ENCODE results near the gene SORCS3.
A peak's percentile ranks its signal among the peaks of the same experiment; 100 is the strongest.

The SORCS3 gene

DNA sequence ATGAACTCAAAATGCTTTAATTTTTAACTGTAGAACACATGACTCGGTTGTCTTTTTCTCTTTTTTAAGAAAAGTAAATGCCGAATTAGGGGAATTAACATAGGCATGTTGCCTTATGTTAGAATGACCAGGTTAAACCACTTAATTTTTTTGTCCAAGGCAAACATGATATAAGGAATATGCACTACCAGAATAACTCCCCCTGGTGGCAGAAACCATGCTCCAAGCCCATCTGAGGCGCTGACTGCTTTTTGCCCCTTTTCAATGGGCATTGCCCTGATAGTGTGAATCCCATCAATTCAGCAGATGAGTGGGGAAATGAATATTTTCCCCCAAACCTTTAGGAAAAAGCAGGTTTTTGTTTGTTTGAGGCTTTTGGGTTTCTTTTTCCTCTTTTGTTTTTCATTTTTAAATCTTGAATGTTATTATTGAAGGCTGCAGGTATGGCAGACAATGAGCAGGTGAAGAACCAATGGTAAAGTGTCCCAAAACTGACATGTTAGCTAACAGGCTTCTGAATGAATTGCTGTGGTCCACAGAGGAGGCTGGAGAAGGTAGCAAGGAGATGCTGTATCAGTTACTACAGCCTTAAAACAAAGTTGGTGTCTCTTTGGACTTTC, 284.3 kb downstream of the SORCS3 start:
- peak; percentile 34 for DNase-seq

DNA sequence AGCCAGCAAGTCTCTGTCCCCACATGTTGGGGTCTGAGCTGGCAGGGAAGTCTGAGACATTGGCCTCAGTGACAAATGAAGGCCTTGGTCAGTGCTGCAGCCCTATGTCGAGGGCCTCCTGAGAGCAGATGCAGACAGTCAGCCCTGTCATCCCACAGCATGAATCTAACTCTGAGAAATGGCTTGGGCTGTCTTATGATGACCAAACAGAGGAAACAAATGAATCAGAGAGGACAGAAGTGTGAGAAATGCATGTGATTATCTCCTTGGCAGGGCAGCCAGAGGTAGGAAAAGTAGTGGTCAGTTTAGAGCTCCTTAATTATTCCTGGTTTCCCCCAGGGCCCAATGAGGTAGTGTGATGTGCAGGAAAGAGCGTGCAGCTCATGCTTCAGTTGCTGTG, 287.6 kb downstream of the SORCS3 start:
- DNase-seq = no peak

DNA sequence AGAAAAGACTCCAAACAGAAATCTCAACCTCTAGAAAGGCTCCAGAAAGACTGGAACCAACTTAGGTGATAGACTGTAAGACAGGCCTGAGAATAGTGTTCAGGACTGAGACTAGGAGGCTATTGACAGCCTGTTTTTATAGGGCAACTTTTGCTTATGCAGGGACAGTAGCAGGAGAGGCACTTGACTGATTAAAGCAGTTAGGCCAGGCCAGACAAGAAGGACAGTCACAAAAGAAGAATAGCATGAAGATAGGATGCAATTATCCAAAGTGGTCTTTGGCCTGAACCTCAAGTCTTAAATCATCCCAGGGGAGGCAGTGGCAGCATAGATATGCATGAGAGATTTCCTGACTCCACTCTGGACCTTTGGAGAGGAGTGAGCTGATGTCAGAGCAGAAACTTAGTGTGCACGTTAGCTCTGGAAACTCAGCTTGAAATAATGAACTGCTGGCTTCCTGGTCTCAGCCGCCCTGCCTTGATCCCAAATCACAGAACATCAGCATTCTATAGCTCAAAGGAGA, 290.6 kb downstream of the SORCS3 start:
- DNase-seq = no peak

DNA sequence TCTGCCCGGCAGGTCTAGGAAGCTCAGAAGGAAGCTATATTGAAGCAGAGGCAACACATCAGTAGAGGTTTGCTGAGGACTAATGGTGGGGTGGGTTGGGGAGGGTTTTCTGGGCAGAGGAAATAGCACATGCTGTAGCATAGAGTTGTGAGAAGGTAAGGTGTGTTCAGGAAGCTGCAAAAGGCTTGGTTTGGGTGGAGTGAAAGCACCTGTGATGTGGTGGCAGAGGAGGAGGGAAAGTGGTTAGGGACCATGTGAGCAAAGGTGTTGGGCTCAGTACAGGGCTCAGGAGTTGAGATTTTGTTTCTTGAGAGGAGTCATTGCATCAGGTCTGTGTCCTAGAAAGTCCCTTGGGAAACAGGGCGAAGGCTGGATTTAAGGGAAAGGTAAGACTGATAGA, 294.6 kb downstream of the SORCS3 start:
- DNase-seq = peak; percentile 41

DNA sequence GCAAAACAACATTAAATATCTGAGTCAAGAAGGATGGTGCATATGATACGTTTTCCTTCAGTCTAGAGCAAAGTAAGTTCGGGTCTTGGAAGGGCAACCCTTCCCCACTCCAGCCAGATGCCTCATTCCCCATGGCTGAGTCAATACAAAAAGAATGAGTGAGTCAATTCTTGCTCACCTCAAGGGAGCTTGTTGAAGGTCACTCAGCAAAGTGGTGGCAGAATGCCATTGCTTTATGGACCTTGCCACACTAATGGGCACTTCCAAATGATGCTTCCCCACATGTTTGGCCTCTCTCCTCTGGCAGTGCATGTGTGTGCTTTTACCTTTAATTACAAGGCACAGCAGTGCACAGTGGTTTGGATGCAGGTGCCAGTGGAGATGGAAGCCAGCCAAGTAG, 296.5 kb downstream of the SORCS3 start:
- no peak for DNase-seq

DNA sequence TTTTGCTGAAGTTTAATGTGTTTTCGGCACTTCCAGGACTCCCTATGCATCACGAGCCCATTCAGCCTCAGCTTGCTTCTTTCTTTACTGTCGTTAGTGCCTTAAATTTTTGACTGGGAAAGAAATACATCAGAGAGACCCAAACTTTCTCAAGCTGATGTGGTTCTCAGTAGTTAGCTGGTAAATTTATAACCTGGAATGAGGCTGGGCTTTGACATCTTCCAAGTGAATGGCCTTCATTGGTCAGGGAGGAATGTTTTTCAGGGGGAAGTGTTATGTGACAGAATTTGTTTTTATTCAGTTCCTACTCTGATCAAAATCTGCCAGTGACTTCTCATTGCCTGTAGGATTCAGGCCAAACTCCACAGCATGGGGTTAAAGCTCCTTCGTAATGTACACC, 296.9 kb downstream of the SORCS3 start:
- no peak for DNase-seq

DNA sequence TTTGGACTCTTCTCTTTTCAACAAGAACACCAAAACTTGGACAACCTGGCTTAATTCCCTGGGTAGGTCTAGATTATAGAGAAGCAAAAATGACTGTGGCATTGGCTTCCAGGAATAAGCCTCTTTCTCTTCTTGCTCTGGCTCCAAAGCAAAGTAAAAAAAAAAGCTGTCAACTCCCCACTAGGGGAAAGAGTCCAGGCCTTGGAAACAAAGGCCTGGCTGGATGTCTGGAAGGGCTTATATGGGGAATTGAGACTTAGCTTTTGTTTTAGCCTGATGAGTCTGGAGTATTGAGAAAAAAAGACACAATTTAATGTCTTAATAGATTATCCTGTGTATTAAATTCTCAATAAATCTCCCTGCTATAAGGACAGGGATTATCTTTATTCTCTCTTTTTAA, 300.6 kb downstream of the SORCS3 start:
- DNase-seq = no peak

DNA sequence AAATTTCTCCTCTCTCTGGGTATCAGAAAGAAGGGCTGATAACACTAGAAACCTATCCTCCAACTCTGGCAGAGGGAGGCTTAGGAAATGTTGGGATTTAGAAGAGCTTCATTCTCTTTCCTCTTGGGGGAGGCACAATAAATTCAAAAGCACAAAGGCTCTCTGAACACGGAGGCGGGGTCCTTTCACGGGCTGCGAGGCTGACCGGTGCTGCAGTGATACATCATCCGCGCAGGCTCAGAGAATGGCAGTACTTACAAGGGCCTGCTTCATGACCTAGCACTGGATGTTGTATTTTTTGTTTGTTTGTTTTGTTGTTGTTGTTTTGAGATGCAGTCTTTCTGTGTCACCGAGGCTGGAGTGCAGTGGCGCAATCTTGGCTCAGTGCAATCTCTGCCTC, 306.2 kb downstream of the SORCS3 start:
- DNase-seq = no peak

DNA sequence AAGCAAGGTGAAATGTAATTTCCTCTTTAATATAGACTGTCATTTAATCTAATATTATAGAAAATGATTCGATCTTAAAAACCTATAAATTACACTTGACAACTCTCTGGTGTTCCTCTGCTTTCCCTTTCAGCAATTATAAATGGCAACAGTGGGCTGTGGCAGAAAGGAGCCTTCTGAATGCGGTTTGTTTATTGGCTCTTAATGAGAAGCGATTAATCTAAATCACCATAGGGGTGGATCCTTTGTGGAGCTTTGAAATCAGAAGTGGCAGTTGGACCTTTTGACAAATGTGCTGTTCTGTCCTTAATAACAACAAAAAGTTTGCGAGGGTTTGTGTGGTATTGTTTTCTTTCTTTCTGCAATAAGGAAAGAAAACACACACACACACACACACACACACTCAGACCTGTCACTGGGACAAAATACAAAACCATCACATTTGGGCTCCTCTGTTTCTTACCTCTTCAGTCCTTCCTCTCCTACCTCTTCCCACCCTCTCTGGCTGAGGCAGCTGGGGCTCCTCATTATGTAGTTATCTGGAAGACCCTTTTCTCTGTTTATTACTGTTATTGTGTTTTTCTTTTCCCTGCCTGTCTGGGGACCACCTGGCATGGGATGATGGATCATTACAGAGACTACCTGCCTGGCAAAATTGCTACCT, 316.2 kb downstream of the SORCS3 start:
- DNase-seq = no peak

DNA sequence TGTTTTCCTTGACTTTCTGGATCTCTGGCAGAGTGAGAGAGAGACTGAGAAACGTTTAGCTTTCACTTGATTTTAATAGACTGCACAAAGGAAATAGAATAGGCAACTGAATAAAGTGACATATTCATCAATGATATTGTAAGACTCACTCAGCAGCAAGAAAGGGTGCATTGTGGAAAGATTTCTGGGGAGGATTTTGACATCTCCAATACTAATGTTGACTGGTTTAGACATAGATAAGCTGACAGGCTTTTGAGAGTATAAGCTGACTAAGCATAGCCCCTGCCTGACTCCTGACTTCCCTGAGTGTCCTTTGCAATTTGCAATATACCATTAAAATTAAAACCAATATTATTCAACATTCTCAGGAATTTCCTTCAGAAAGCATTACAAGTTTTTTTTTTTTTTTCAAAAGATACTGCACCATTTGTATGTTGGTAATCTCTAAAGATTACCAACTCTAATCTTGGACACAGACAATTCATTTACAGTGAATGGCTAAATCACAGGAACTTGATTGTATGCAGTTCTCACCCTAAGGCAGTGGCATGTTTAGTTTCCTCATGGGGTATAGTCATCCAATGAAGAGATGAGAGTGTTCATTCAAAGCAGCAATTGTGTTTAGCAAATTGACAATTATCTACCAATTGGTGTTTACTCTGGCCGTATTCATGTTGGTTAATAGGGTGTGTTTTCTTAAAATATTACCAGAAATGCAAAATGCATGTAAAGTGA, 325.6 kb downstream of the SORCS3 start:
- DNase-seq = no peak

DNA sequence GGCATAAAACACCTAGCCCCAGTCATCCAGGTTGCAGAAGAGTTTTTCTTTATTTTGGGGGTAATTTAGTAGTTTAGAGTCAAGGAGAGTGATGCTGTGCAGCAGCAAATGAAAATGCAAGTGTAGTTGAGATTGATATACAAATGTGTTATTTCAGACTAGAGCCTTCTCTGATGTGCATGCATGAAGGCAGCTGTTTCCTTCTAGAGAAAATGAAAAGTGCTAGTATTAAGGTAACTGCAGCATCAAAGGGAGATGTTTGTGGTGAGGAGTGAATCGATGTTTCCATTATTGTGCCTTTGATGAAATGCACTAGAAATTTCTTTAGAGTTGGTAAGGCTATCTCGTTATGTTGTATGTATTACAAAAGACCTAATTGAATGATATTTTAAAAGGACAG, 339.3 kb downstream of the SORCS3 start:
- no peak for DNase-seq

DNA sequence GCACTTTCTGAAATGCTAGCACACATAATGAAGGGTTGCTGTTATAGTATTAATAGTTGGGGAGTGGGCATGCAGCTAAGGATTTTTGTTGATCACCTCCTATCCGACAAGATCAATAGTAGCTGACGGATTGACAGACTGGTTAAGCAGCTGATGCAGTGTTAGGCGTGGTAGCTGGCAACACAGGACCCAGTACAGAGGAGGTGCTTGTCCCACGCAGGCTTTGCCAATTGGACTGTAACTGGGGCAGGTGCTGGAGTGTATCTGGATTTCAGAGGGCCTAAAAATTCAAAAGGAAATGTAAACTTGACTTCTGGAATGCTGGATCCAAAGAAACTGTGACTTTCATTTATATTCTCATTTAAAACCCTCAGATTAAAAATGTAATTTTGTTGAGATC, 340.9 kb downstream of the SORCS3 start:
- DNase-seq = no peak

DNA sequence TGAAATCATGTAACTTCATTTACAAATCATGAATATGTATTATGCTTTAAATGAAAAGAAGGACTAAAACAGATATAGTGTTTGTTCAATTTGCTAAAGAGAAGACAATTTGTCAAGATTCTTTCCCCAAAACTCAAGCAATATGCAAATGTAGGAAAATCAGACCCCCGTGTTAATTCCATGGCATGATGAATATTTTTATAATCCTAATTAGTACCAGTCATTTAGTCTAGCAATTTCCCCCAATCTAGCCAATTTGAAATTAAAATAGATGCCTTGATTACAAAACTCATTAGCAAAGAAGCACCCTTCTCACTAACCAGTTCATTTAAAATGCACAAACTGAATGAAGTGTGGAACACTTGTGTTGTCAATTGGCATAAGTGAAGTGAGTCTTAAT, 347.6 kb downstream of the SORCS3 start:
- no peak for DNase-seq

DNA sequence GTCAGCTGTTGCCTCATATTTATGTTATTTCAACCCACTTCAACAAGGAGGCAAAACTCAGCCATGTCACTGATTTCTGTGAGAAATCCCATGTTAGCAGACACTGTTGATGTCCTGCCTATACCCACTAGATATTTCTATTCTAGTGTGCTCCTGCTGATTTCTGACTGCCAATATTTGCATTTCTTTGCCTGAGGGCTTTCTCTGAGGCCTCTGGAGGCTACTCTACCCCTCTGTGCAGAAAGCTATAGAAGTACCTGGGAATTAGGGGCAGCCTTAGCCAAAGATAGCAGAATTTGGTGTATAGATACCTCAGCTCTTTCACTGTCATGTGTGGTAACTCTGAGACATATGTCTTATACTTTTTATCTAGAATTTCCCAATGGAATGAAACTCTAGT, 348.8 kb downstream of the SORCS3 start:
- DNase-seq = no peak

DNA sequence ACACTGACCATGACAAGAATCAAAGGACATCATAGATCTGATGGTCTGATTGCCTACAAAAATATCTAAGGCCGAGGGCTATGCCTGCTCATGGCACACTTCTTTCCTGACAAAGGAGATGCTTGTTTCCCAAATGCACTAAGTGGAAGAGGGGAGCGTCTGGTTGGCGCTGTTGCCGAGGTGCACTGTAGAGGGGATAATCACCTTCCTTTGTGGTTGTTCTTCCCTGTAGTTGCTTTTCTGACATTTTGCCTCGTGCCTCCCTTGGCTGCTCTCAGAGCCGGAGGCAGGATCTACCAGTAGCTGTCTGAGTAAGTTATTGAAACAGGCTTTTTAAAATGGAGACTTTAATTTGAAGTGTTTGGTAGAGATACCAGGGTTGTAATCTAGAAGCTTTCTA, 352.0 kb downstream of the SORCS3 start:
- no peak for DNase-seq

DNA sequence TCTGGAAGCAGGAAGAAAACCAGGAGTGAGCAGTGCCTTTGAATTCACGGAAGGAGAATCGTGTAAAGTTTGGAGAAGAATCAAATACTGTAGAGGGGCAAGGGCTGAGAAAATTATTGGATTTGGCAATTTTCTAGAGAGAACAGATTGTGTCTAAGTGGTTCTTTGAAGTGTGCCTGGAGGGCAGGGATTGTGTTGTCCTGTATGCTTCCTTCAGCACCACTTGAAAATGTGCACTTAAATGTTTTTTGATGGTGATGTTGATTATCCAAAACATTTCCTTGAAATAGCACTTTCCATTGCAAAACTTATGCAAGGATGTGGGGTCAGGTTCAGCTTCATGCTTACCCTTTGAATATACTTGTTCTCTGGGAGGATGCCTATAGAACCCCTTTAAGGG, 360.2 kb downstream of the SORCS3 start:
- DNase-seq = no peak

DNA sequence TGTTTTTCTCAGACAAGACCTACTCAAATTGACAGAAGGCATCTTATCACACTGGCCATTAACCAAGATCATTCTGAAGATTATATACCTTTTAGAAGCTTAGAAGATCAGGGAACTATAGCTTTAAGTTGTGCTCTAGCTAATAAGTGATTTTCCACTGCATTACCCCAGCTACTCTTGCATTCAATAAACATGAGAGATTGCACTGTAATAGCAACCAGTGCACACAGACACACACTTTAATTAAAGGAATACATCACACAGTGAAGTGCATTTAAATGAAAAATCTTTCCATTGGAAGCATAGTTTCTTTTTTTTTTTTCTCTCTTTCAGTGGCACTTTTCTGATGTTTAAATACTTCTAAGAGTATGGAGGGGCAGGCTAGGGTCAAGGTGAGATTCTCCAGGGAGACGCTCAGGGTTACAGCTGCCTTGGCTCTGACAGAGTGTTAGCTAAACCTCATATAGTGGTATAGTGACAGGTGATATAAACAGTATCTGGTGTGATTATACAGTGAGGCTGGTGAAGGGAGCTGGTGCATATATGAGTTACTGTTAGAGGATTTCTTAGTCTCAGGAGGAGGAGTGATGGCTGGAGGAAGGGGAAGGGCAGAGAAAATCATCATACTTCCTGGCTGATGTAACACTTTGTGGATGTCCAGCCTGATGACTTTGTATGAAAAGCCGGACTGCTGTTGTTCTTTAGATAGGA, 369.5 kb downstream of the SORCS3 start:
- no peak for DNase-seq

DNA sequence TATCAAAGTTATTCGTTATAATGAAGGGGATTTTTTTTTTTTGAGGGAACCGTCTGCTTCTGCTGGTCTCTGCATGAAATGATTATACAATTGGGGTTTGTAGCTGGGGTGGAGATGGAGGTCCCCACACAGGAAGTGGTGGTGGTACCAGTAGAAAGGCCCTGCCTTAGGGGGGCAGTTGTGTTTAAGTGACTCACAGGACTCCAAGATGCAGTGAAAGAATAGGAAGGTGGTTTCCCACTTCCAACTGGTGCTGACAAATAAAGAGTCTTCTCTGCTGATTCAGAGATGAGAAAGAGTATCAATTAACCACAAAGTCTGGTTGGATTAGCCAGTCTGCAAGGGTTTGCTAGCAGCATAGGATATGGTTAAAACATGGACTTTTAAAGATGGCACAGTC, 376.0 kb downstream of the SORCS3 start:
- DNase-seq = no peak

DNA sequence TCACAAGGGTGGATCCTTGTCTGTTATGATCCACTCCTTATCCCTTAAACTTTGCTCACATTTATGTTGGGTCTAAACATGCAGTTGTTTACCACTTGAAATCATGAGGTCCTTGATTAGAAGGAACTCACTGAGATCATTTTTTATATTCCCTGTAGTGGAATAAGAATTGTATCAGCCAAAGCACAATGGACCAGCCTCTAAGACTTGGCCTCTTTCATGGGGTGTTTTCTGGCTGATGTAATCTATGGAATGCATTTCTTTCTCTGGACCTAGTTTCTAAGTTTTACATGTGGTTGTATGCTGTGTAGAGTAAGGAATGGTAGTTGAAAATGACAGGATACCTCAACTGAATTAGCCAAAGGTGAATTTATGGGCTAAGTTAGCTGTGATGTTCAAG, 376.6 kb downstream of the SORCS3 start:
- DNase-seq = no peak

DNA sequence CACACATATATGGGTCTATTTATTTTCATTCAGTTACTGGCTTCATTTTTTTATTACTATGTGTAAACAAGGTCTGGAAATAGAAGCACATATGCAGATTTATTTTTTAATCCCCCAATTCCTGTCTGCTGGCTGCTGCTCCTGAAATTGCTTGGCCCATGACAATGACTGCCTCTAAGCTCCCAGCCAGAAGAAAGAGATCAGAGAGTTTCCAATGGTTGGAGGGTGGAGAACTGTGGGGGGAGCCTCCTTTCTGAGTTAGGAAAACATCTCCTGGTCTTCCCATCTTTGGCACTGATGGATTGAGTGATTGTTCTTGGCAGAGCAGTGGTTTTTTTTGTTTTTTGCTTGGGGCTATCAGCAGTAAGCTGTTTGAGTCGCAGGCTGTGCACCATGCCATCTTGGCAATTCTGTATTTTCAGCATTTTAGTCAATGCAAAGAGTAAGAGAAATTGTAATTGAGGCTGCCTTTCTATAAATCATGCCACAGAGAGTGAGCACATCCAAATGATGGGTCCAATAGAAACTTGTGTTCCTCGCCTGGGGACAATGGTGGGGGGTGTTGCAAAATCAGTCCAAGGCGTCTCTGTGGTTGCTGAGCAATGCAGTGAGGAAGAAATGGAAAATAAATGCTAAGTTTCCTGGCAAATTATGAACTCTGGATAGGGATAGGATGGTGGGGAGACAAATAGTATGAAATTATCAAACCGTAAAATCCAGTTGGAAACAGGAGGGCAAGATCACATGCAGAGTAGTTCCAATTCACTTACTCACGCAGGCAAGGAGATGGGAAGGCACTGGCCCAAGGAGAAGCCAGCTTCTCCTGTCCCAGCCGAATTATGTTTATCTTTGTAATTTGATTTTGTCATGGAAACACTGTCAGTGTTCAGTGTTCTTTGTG, 382.4 kb downstream of the SORCS3 start:
- no peak for DNase-seq

DNA sequence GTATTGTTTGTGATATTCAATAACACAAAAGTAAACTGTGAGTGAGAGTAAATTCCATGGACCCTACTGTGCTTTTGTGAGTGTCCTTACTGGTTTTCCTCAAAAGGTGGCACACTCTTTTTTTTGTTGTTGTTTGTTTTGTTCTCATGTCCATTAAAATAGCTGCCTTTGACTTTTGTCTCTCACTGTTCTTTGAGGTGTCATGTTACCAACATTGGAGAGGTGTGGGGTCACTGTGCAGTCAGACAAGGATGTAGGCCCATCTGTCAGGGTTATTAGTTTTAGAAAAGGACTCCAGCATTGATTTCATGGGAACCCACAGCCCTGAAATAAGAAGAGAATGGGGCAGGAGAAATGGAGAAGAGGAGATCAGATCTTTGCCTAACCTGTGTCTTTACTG, 383.1 kb downstream of the SORCS3 start:
- DNase-seq = no peak

DNA sequence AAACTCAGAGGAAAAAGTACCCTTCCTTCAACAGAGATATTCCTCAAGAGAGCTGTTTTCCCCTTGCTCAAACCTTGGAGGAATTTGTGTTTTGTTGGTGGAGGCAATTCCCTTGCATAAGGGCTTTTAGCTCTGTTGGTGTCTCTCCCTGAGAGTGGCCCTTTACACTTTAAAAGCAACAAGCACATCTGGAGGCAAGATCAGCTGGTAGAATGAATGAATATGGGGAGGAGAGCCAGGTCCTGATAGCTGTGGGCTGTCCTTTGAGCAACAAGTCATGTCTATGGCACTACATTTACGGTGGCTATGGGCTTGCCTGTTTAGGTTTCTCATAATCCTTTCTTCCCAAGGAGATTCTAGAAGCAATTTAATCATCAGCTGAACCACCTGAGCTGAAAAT, 384.0 kb downstream of the SORCS3 start:
- DNase-seq = no peak

DNA sequence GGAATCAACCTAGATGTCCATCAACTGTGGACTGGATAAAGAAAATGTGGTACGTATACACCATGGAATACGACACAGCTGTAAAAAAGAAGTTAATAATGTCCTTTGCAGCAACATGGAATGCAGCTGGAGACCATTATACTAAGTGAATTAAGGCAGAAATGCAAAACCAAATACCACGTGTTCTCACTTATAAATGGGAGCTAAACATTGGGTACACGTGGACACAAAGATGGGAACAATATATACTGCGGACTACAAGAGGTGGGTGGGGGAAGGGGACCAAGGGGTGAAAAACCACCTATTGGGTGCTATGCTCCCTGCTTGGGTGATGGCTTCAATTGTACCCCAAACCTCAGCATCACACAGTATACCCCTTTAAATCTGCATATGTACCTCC, 385.5 kb downstream of the SORCS3 start:
- DNase-seq = no peak
